ENCODE measurements around the gene KCNH4.

- TF ChIP-seq CTCF (conservative IDR thresholded peaks at IDR 0.05; ENCODE audit: low read depth, low read length) = no peak
- TF ChIP-seq EZH2 (IDR thresholded peaks at IDR 0.05; ENCODE audit: borderline replicate concordance, low read depth, low read length, poor library complexity, severe bottlenecking) = no peak
Measured at GRCh38 chr17:42166196-42166763, 14.7 kb downstream of the KCNH4 start.
